ENCODE results near the gene ABCC1.

DNA sequence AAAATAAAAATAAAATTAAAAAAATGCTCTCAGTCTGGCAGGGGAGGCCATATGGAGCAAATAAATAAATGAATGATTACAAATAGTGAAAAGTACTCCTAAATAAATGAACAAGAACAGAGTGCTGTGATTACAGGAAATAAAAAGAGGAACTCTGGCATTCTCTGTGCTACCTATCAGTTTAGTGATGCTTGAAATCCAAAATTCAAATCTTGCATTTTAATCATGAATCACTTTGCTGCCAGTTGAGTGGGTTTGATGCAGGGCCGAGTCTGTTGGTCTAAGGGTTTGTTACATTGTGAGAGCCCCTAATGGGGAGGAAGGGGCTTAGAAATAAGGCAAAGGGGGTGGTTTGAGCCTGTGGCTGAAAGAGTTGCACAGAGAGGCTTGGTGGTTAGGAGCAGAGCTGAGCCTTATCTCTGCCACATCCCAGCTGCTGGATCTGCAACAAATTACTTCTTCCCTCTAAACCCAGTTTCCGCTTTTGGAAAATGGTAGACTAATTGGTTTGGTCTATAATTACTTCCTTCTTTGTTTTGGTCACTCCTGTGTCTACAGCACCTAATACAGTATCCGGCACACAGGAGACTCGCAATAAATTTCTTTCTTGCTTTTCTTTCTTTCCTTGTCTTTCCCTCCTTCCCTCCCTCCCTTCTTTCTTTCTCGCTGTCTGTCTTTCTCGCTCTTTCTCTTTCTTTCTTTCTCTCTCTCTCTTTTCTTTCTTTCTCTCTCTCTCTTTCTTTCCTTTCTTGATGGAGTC is 6.3 kb upstream of the ABCC1 start:
- TF ChIP-seq CTCF (IDR thresholded peaks at IDR 0.05 in 4 of 5, conservative IDR thresholded peaks at IDR 0.05 in 1 of 5) (no peak), POLR2A (IDR thresholded peaks at IDR 0.05) (no peak)
